ES-I3 (cell line): ENCODE results near the gene TRIM9.

ENCODE experiments used
- H3K36me3 ChIP-seq: 2 replicates; pipeline ENCODE4 v1.6.1; 2013; ENCODE audit warnings: mild to moderate bottlenecking, low read length, control low read depth, moderate library complexity; ENCODE audit not compliant: insufficient read depth
- H3K4me1 ChIP-seq: 2 replicates; pipeline ENCODE4 v1.6.1; 2013; ENCODE audit warnings: mild to moderate bottlenecking, control low read depth, low read length; ENCODE audit not compliant: insufficient read depth
- H3K9ac ChIP-seq: 2 replicates; pipeline ENCODE4 v1.6.1; 2013; ENCODE audit warnings: low read depth, mild to moderate bottlenecking, low read length, moderate library complexity
- H3K9me3 ChIP-seq: 2 replicates; pipeline ENCODE4 v1.6.1; 2013; ENCODE audit warnings: mild to moderate bottlenecking, low read length, moderate library complexity; ENCODE audit not compliant: control insufficient read depth, insufficient read depth

TRIM9 gene

GRCh38 chr14:50926851-50927386 is 168.0 kb downstream of the TRIM9 start:
- no peaks in the 10 kb centered on the region for H3K4me1 ChIP-seq
- H3K36me3 ChIP-seq, result peaks cover 19% of the 10 kb centered on the region
- no peak overlapping the region for H3K9ac ChIP-seq
- no peaks in the 10 kb centered on the region for H3K9me3 ChIP-seq
